Measurements from ENCODE around the gene HAPSTR1. TPM values are rescaled to one million over a fixed set of nuclear protein-coding genes. Genes with fewer than 3 reads are reported as not detected.

HAPSTR1 gene
- total RNA-seq, 2 donors from 2014 or later, result 36.1 to 38.6 TPM

DNA sequence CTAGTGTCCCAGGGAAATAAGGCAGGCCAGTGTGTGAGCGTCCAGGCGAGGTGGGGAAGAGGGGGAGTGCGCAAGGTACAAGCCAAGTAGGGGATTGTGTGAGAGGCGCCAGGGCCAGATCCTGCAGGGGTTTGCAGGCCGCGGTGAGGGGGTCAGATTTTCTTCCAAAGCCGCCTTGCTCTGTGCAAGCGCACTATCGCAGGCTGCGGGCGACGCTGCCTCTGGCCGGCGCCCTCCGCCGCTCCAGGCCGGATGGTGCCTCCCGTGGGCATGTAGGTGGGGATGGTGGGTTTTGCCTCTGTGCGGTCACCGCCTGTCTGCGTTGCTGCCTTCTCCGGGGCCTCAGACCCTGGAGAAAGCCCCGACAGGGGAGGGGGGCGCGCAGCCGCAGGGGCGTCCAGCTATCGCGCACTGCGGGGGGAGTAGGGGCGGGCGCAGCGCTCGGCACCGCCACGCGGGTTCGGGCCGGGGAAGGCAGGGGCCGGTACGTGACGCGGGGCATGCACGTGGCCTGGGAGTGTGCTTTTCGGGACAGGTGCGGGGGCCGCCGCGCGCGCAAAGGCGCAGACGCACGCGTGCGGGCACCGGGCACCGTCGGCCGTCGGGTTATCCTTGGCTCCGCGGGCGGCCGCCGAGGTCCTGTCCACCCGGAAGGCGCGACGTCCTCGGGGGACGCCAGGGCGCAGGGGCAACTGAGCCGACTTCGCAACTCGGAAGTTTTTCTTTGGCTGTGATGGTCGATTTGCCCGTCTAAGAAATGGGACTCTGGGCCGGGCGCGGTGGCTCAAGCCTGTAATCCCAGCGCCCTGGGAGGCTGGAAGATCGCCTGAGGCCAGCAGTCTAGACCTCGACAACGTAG lies 1.1 kb upstream of the HAPSTR1 start:
- DNase-seq (ENCODE audit: low spot score), result peak; percentile 63
- peak overlapping the region; percentile 44 to 64 for H3K4me3 ChIP-seq
- peaks cover 0 to 29% of the 10 kb centered on the region in 2 donors for H3K4me1 ChIP-seq
- no peaks in the 10 kb centered on the region for H3K9me3 ChIP-seq
- H3K27ac ChIP-seq, result peak overlapping the region; percentile 90 to 91
- peaks cover 7% of the 10 kb centered on the region for H3K36me3 ChIP-seq
- H3K27me3 ChIP-seq, result no peaks in the 10 kb centered on the region
- TF ChIP-seq, protein P1, sequence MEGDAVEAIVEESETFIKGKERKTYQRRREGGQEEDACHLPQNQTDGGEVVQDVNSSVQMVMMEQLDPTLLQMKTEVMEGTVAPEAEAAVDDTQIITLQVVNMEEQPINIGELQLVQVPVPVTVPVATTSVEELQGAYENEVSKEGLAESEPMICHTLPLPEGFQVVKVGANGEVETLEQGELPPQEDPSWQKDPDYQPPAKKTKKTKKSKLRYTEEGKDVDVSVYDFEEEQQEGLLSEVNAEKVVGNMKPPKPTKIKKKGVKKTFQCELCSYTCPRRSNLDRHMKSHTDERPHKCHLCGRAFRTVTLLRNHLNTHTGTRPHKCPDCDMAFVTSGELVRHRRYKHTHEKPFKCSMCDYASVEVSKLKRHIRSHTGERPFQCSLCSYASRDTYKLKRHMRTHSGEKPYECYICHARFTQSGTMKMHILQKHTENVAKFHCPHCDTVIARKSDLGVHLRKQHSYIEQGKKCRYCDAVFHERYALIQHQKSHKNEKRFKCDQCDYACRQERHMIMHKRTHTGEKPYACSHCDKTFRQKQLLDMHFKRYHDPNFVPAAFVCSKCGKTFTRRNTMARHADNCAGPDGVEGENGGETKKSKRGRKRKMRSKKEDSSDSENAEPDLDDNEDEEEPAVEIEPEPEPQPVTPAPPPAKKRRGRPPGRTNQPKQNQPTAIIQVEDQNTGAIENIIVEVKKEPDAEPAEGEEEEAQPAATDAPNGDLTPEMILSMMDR (IDR thresholded peaks at IDR 0.05), result no peak

DNA sequence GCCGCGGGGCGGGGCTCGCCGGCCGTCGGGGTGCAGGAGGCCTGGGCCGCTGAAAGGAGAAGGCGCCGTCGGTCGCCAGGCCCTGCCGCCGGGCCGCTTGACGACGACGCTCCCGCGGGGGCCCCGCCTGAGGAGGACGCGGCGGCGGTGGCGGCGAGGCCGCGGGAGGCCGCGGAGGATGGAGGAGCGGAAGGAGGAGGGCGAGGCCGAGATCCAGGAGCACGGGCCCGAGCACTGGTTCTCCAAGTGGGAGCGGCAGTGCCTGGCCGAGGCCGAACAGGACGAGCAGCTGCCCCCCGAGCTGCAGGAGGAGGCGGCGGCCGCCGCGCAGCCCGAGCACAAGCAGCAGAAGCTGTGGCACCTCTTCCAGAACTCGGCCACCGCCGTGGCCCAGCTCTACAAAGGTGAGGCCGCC lies 430 bp downstream of the HAPSTR1 start:
- Histone ChIP-seq H3K27ac (peak overlapping the region; percentile 97 to 99), H3K4me3 (peak overlapping the region; percentile 89 to 92), H3K9me3 (no peaks in the 10 kb centered on the region), H3K4me1 (peaks cover 0 to 45% of the 10 kb centered on the region in 2 donors), H3K27me3 (no peaks in the 10 kb centered on the region), H3K36me3 (peaks cover 7% of the 10 kb centered on the region)
- no peak for DNase-seq (ENCODE audit: low spot score)
- TF ChIP-seq, protein P1 (IDR thresholded peaks at IDR 0.05), result no peak

DNA sequence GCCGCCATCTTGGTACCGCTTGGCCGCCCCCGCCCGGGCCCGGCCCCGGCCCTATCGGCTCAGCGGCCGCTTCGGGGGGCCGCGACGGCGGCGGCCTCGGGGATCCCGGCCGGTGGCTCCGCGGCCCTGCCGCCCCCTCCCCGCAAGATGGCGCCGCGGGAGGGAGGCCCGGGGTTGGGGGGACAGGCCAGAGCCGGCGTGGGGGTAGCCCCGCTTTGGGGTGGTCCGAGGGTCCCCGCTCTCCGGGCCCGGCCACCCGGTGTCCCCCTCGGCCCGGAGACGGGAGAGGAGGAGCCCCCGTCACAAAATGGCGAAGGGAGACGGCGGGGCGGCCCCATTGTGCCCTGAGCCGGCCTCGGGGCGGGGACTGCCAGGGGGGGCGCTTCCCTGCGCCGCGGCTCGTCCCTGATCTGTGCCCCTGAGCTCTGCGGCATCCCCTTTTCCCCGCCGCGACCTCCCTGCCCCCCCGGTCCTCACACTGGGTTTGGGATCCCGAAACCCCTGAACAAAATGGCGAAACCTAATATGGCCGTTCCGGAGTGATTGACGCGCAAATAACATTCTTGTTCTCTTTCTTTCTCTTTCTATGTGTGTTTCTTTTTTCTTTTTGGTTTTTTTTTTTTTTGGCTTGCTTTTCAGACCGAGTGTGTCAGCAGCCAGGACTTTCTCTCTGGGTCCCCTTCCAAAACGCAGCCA lies 986 bp downstream of the HAPSTR1 start:
- H3K4me1 ChIP-seq, result peaks cover 0 to 50% of the 10 kb centered on the region in 2 donors
- DNase-seq (ENCODE audit: low spot score), result no peak

DNA sequence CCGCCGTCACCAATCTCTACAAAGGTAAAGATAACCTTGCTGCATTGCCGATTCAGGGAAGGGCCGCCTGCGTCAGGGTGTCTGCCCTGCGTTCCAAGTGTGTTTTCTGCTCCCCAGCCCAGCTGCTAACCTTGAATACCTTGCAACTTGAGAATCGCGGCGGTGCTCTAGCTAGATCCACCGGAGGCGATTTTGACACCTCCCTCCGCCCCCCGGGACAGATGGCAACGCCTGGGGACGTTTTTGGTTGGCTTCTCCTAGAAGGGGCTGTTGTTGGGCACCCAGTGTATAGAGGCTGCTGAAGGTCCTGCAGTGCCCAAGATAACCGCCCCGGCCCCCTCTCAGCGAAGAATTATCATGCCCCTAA lies 1.5 kb downstream of the HAPSTR1 start:
- Histone ChIP-seq H3K27me3 (no peaks in the 10 kb centered on the region), H3K4me3 (peak overlapping the region; percentile 89 to 92), H3K9me3 (no peaks in the 10 kb centered on the region), H3K27ac (peak overlapping the region; percentile 97 to 99), H3K36me3 (peaks cover 12% of the 10 kb centered on the region), H3K4me1 (peaks cover 0 to 56% of the 10 kb centered on the region in 2 donors)
- DNase-seq (ENCODE audit: low spot score), result no peak
- TF ChIP-seq, protein P1 (IDR thresholded peaks at IDR 0.05), result no peak

More for the DNA sequence above, 986 bp downstream of the HAPSTR1 start:
- peak overlapping the region; percentile 97 to 99 for H3K27ac ChIP-seq
- no peaks in the 10 kb centered on the region for H3K9me3 ChIP-seq
- no peaks in the 10 kb centered on the region for H3K27me3 ChIP-seq
- peak overlapping the region; percentile 89 to 92 for H3K4me3 ChIP-seq
- TF ChIP-seq, protein P1 (IDR thresholded peaks at IDR 0.05), result peak; percentile 17 to 31
- peaks cover 10% of the 10 kb centered on the region for H3K36me3 ChIP-seq

DNA sequence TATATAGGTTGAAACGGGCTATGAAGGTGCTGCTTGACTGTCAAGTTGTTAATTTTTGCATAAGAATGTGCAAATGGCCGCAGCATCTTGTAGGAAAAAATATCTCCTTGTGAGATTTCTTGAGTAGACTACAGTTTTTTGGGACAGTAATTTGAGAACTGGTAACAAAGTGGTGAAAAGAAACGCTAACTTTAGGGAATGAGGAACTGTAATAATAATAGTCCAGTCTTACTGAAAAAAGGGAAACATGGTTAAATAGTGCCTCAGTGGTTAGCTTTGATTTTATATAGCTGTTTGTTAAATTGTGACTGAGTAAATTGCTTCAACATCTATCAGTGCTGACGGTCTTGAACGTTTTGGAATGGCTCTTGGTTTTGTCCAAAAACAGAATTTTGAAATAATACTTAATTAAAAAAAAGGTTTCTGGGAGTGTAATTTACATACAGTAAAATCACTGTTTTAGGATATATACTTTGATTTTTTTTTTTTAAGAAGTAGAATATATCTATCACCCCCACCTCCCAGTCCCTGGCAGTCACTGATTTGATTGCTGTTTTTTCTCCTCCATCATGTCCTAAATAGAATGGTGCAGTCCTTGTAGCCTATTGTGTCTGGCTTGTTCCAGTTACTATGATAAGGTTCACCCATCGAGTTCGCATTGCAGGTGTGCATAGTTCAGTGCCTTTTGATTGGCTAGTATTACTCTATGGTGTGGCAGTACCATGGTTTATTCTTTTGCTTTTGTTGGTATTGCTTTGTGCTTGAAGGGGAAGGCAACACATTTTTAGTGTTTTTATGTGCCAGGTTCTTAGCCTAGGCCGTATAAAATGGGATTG lies 2.8 kb downstream of the HAPSTR1 start:
- Histone ChIP-seq H3K4me3 (peak overlapping the region; percentile 89 to 92), H3K27ac (peak overlapping the region; percentile 19 to 97), H3K4me1 (peaks cover 0 to 68% of the 10 kb centered on the region in 2 donors), H3K9me3 (no peaks in the 10 kb centered on the region), H3K36me3 (peaks cover 12% of the 10 kb centered on the region), H3K27me3 (no peaks in the 10 kb centered on the region)
- no peak for DNase-seq (ENCODE audit: low spot score)
- TF ChIP-seq, protein P1 (IDR thresholded peaks at IDR 0.05), result no peak
